Femur (tissue), 1 donor: Measurements from ENCODE around the gene AEBP2.
"Not testable (repeated sequence)": the region's sequence is repeated elsewhere in the genome, so short reads cannot be mapped to it uniquely, and the experiment has no call there.

Source experiments
- DNase-seq: peaks from one replicate; pipeline ENCODE4 v3.0.0-alpha.2; 2017

The AEBP2 gene

DNA sequence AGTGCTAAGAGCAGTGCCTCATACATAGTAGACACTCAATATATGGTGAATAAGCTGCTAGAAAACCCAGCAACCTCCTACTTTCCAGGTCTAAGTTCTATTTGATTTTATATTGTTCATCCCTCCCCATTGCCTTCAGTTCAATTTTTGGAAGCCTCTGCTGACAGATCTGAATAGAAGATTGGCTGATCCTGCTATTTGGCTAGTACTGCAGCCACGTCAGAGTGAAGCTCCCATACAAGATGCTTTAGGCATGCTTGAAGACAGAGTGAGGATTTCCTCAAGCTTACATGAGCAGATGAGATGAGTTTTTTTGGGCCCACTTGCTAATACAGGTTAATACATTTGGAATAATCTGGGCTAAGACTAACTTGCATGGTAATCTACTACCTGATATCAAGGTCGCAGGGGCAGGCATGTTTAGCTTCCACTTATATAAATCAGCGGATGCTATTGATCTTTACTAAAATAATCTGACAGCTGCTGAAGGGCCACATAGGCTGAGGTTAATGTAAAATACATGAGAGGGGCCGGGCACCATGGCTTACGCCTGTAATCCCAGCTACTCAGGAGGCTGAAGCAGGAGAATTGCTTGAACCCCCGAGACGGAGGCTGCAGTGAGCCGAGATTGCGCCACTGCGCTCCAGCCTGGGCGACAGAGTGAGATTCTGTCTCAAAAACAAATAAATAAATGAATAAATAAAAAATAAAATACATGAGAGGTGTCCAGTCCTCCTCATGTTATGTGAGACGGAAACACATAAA, 15.9 kb upstream of the AEBP2 start:
- DNase-seq, result no peak

GRCh38 chr12:19428246-19428645, 11.0 kb upstream of the AEBP2 start:
- no peak for DNase-seq

DNA sequence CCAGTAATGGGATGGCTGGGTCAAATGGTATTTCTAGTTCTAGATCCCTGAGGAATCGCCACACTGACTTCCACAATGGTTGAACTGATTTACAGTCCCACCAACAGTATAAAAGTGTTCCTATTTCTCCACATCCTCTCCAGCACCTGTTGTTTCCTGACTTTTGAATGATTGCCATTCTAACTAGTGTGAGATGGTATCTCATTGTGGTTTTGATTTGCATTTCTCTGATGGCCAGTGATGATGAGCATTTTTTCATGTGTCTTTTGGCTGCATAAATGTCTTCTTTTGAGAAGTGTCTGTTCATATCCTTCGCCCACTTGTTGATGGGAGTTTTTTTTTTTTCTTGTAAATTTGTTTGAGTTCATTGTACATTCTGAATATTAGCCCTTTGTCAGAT, 9.8 kb upstream of the AEBP2 start:
- not testable (repeated sequence) for DNase-seq

GRCh38 chr12:19430988-19431387, 8.3 kb upstream of the AEBP2 start:
- no peak for DNase-seq

DNA sequence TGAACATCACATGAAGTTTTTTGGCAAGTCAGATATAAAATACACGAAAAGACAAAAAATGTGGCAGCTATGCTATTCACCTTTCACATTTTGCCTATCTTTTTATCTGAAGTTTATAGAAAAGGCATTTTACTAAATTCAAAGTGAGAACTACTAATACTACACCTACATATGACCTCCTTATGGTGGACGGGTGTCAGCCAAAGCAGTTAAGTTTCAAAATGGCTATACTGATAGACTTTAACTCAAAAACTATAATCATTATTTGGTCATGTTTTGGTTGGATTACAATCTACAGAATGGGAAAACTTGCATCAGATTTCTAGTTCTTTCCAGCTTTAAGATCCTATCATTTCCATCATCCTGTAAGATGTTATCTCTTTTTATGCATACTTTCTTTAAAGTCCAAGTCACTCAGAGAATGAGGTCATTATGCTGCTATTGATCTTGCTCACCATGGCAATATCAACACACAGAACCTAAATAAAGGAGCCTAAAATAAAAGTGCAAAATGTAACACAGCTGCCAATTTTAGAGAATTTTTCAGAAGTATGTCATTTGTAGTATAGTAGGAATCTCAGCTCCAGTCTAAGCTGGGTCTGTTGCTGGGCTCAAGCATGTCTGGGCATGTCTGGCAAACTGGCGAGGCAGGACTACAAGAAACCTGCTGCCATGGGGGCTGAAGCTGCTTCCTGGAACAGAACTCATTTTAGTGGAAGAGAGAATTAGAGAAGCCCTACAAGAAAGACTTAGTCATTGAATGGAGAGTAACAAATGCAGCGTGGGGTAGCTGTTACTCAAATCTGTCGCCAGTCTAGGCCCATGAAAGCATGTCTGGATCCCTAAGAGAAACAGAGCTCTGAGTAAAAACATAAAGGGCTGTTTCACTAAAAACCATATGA, 7.6 kb upstream of the AEBP2 start:
- peak; percentile 62 for DNase-seq

DNA sequence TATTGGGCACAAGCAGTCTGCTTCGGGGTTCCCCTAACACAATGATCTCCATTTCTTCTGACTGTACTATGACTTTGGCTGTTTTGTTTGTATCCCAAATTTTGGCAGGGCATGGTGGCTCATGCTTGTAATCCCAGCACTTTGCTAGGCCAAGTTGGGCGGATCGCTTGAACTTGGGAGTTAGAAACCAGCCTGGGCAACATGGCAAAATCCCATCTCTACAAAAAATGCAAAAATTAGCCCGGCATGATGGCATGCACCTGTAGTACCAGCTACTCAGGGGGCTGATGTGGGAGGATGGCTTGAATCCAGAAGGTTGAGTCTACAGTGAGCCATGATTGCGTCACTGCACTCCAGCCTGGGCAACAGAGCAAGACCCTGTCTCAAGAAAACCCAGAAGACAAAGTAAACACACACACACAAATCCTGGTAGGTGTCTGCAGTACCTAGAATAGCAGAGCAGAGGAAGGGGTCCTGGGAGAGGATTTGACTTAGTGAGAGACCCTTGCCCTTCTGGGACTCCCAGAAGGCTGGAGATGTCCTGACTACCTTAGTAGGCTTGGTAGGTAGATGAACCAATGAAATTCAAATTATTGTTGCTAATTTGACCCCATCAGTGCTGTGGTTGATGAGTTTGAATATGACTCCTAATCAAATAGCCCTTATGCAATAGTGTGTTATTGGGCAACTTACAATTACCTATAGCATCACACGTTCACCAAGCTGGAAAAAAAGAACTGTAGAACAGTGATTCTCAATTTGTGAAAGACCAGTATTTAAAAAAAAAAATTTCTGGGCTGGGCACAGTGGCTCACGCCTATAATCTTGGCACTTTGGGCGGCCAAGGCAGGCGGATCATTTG, 6.8 kb upstream of the AEBP2 start:
- no peak for DNase-seq

- no peak for DNase-seq
These were observed 4.8 kb upstream of the AEBP2 start for GRCh38 chr12:19434538-19434937.

DNA sequence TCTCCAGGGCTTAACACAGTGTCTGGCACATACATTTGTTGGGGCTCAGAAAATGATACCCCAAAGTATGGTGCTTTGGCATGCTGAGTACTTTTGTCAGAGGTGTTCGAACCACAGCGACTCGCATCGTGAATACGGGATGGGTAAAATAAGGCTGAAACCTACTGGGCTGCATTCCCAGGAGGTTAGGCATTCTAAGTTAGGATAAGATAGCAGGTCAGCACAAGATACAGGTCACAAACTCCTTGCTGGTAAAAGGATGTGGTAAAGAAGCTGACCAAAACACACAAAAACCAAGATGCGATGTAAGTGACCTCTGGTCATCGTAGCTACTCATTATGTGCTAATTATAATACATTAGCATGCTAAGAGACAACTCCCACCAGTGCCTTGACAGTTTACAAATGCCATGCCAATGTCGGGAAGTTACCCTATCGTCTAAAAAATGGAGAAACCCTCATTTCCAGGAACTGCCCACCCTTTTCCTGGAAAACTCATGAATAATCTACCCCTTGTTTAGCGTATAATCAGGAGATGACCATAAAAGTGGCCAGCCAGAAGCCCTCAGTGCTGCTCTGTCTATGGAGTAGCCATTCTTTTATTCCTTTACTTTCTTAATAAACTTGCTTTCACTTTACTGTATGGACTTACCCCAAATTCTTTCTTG, 3.3 kb upstream of the AEBP2 start:
- no peak for DNase-seq

DNA sequence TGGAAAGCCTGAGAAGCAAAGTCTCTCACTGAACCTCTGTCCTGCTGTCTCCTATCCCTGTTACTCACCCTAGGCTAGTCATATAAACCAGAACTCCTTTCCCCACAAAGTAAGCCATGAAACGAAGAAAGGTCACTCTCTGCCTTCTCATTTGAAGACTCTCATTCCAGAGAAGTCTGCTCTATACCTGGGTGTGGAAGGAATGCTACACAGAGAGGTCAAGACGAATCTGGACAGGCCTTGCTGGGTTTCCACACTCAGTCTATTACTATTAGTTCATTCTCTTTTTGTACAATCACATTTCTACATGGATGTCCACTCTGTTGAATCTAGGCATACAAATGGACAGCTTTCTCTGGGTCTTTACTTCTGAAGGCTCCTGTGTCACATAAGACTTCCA, 2.4 kb upstream of the AEBP2 start:
- DNase-seq, result no peak

GRCh38 chr12:19437996-19438395, 1.3 kb upstream of the AEBP2 start:
- DNase-seq, result no peak

GRCh38 chr12:19440019-19440858, 947 bp downstream of the AEBP2 start:
- peak; percentile 87 for DNase-seq

DNA sequence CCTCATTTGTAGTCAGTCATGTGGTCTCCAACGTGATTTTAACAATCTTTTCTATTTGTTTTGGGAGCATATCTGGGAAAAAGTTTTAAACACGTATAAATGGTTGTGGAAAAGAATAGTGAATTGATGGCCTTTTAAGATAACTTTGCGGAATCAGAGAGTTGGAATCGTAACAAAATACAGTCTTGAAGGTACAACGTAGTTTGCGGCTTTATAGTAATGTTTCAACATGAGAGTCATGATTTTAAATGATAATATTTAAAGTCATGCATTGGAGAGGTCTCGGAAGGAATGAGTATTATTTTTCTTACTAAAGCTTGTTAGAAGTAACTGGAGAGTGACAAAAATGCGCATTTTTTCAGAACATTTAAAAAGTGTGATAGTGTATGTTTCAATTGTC, 1.6 kb downstream of the AEBP2 start:
- DNase-seq, result no peak

- DNase-seq, result no peak
These were observed 4.3 kb downstream of the AEBP2 start for GRCh38 chr12:19443585-19443984.

DNA sequence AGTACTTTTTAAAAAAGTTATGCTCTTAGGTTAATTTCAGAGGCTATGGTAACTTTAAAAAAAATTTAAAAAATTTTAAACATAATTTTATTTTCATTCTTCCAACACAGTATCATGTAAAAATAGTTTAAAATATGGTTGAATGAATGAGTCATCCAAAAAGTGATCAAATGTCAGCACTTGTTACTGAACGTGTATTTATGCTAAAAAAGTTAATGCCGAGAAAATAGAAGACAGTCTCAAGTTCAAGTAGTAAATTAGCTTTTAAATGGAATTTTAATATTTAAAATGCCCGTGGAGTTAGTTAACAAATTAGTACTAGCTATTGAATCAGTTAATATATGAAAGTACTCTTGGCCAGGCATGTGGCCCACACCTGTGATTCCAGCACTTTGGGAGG, 4.8 kb downstream of the AEBP2 start:
- DNase-seq, result no peak

DNA sequence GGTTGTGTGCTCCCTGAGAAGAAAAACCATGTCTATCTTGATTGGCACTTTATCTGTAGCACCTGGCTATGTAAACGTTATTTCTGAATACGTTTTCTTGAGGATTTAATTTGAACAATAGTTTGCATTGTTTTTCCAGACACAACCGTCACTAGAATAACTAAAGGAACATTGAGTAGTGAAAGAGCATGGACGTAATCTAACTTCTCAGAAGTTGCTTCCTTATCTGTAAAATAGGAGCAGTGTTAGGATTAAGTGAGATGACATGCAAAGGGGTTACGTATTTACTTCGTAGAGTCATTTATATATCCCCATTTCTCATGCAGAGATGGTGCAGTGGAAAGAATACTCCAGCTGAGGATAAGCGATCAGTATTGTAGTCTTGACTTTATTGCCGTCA, 8.1 kb downstream of the AEBP2 start:
- no peak for DNase-seq

DNA sequence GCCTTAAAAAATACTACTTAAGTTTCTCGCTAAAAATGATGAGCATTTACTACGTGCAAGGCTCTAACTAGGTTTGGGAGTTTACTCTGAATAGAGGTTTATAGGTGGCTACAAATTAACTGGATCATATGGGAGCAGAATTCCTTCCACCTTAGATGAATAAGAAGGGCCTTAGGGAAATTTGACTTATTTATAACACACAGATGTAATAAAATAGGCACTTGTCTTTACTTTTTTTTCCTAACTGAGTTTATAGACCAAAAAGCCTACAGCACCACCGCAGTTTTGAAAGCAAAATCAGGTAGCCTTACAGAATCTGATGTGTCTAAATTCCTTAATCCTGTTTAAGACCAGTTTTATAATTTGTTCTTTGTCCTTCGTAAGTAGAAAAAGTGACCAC, 10.5 kb downstream of the AEBP2 start:
- DNase-seq, result no peak

GRCh38 chr12:19450362-19450761, 11.1 kb downstream of the AEBP2 start:
- DNase-seq, result no peak

DNA sequence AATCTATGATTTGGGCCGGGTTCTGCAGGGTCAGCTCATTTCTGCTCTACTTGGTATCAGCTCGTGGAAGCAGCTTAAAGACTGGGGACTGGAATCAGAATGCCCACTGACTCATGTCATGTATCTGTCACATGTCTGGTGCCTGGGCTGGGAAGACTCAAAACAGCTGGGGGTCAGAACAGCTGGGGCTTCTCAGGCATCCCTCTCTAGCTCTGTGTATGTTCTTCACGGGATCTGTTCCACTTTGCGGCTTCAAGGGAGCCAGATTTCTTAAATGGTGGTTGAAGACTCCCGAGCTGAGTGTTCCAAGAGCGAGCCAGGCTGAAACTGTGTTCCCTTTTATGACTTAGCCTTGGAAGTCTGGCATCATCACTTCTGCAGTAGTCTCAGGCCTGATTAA, 11.9 kb downstream of the AEBP2 start:
- DNase-seq, result peak; percentile 47

GRCh38 chr12:19453961-19454360, 14.7 kb downstream of the AEBP2 start:
- DNase-seq, result no peak

- DNase-seq, result no peak
These were observed 15.5 kb downstream of the AEBP2 start for GRCh38 chr12:19454837-19455236.

DNA sequence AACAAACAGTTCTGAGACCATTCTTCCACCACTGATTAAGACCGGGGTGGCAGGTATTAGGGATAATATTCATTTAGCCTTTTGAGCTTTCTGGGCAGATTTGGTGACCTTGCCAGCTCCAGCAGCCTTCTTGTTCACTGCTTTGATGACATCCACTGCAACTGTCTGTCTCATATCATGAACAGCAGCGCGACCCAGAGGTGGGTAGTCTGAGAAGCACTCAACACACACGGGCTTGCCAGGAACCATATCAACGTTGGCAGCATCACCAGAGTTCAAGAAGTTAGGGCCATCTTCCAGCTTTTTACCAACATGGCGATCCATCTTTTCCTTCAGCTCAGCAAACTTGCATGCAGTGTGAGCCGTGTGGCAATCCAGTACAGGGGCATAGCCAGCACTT, 16.9 kb downstream of the AEBP2 start:
- no peak for DNase-seq

- DNase-seq, result no peak
These were observed 18.3 kb downstream of the AEBP2 start for GRCh38 chr12:19457561-19457960.
